Endometrial microvascular endothelial cells (primary cell): ENCODE measurements around the gene RPA4. TPM values are rescaled to one million over a fixed set of nuclear protein-coding genes. Genes with fewer than 3 reads are reported as not detected.

ENCODE experiments used
- in situ Hi-C: cut with HindIII; loops from 2 replicates; pipeline ENCODE4 v1.10.0; 2017; ENCODE audit warnings: low sequenced_read_pairs, low pct_unique_long_range_greater_than_20kb; ENCODE audit errors: inconsistent ontology term
- total RNA-seq: library from RNA; depleted of rRNA; stranded (reverse); fragments of >200 nt; gene quantifications from one replicate; pipeline ENCODE4 v1.2.3, GENCODE V29; 2015; ENCODE audit errors: inconsistent ontology term

Gene RPA4
- total RNA-seq, 1 donor from 2014 or later, result 0.09 TPM

GRCh38 chrX:96929036-96929435 lies 45.3 kb downstream of the RPA4 start:
- in situ Hi-C loops, result no loop called here

Other genes starting within 250 kb of the RPA4 start
- 13.3 TPM for gene DIAPH2, start 199.1 kb upstream of the RPA4 start, total RNA-seq